Common myeloid progenitor, CD34-positive (primary cell): ENCODE measurements around the gene SH2B3.
"Not testable (repeated sequence)": the region's sequence is repeated elsewhere in the genome, so short reads cannot be mapped to it uniquely, and the experiment has no call there.

Experiments used
- CTCF ChIA-PET: fragments of 350-600 bp; sonication (Branson Sonifier 250); formaldehyde crosslinking; loops from one replicate; lab custom pipeline; 2021; ENCODE audit warnings: antibody characterized with exemption; lab: Charles Lee
- POLR2A ChIA-PET: fragments of 350-600 bp; sonication (Branson Sonifier 250); formaldehyde crosslinking; loops from one replicate; lab custom pipeline; 2021; ENCODE audit warnings: antibody characterized with exemption; lab: Charles Lee
- DNase-seq, 3 donors: peaks; one replicate each; pipeline versions ENCODE4 v3.0.0 to v3.0.0-alpha.2; 2013
- H3K27ac ChIP-seq, 2 experiments: 1 replicate in 1 of 2; 2 replicates in 1 of 2; pipeline ENCODE4 v1.7.0; 2013; ENCODE audit warnings: inconsistent platforms in 2 of 2, low read length in 2 of 2, mild to moderate bottlenecking in 2 of 2, low read depth in 1 of 2, moderate library complexity in 1 of 2; ENCODE audit not compliant: severe bottlenecking in 2 of 2, insufficient read depth in 1 of 2, poor library complexity in 1 of 2
- H3K27me3 ChIP-seq, 5 experiments: replicated peaks in 2 of 5; 1 replicate in 3 of 5; 2 replicates in 2 of 5; pipeline versions ENCODE4 v1.6.1 to v1.7.0; 2013; ENCODE audit warnings: low read length in 4 of 5, mild to moderate bottlenecking in 2 of 5, moderate library complexity in 2 of 5, inconsistent platforms in 1 of 5; ENCODE audit not compliant: insufficient read depth in 5 of 5, control insufficient read depth in 4 of 5
- H3K36me3 ChIP-seq, 4 experiments: 1 replicate in 2 of 4; 2 replicates in 2 of 4; pipeline versions ENCODE4 v1.6.1 to v1.7.0; 2013; ENCODE audit warnings: low read length in 3 of 4, control low read depth in 1 of 4, mild to moderate bottlenecking in 1 of 4; ENCODE audit not compliant: control insufficient read depth in 4 of 4, insufficient read depth in 4 of 4
- H3K4me1 ChIP-seq, 4 experiments: 1 replicate in 3 of 4; 2 replicates in 1 of 4; pipeline versions ENCODE4 v1.6.1 to v1.7.1; 2013; ENCODE audit warnings: low read length in 3 of 4, mild to moderate bottlenecking in 3 of 4, control low read depth in 1 of 4, inconsistent platforms in 1 of 4, moderate library complexity in 1 of 4; ENCODE audit not compliant: control insufficient read depth in 4 of 4, insufficient read depth in 4 of 4; ENCODE audit errors: control extremely low read depth in 1 of 4
- H3K4me3 ChIP-seq, 7 experiments: 1 replicate in 4 of 7; 2 replicates in 3 of 7; pipeline versions ENCODE4 v1.5.1 to v1.7.0; 2013; ENCODE audit warnings: mild to moderate bottlenecking in 7 of 7, low read length in 6 of 7, moderate library complexity in 6 of 7, inconsistent platforms in 2 of 7, low read depth in 2 of 7, control low read depth in 1 of 7; ENCODE audit not compliant: insufficient read depth in 4 of 7, control insufficient read depth in 1 of 7; ENCODE audit errors: extremely low read depth in 1 of 7
- H3K9me3 ChIP-seq, 5 experiments: 1 replicate in 4 of 5; 2 replicates in 1 of 5; pipeline versions ENCODE4 v1.6.1 to v1.7.1; 2013; ENCODE audit warnings: low read length in 4 of 5, mild to moderate bottlenecking in 2 of 5, inconsistent platforms in 1 of 5, low read depth in 1 of 5, moderate library complexity in 1 of 5; ENCODE audit not compliant: control insufficient read depth in 4 of 5, insufficient read depth in 2 of 5; ENCODE audit errors: control extremely low read depth in 1 of 5
- WGBS: methylation state at CpG from one replicate; pipeline ENCODE4 v1.1.5; 2013; ENCODE audit not compliant: insufficient coverage; 5-methylcytosine and 5-hydroxymethylcytosine counted together

Gene SH2B3

DNA sequence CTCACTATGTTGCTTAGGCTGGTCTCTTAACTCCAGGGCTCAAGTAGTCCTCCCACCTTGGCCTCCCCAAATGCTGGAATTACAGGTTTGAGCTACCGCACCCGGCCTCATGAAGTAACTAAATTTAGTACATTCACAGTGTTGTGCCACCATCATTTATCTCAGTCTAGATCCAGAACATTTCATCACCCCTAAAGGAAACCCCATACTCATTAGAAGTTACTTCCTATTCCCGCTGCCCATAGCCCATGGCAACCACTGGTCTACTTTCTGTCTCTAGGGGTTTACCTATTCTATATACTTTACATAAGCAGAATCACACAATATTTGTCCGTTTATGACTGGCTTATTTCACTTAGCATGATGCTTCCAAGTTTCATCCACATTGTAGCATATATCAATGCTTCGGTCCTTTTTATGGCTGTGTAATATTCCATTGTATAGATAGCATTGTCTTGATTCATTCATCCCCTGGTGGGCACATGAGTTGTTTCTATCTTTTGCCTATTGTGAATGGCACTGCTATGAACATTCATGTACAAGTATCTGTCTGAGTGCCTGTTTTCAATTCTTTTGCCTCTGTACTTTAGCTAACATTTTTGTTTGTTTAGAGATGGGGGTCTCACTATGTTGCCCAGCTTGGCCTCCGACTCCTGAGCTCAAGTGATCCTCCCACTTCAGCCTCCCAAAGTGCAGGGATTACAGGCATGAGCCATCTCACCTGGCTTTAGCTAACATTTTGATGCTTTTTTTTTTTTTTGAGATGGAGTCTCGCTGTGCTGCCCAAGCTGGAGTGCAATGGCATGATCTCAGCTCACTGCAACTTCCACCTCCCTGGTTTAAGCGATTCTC is 10.2 kb upstream of the SH2B3 start:
- ChIA-PET POLR2A (interaction anchor here (1.8 to 1.9 kb wide), 2 partner anchors 14 to 56 kb away, joined by 6 to 12 read pairs; no protein-coding TSS in a partner anchor), CTCF (interaction anchor here (1.0 to 27.3 kb wide), 21 partner anchors 9 to 278 kb away, joined by 3 to 820 read pairs (median 12); partner anchors contain the start of gene PHETA1)
- 63% methylated on average over 4 of the region's 8 CpGs for WGBS

DNA sequence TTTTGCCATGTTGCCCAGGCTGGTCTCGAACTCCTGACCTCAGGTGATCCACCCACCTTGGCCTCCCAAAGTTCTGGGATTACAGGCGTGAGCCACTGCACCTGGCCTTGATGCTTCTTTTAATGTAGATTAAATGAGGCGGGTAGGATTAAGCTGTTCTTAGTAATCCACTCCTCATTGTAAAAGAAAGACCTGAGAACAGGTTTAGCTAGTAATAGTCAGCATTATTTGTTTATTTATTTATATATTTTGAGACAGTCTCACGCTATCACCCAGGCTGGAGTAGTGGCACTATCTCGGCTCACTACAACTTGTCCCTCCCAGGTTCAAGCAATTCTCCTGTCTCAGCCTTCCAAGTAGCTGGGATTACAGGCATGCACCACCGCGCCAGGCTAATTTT is 9.5 kb upstream of the SH2B3 start:
- not testable (repeated sequence) for DNase-seq, H3K27me3 ChIP-seq, H3K9me3 ChIP-seq, H3K36me3 ChIP-seq
- H3K4me3 ChIP-seq, result peak overlapping the region in 2 of 7 experiments; percentile 53 to 58
- CTCF ChIA-PET, result interaction anchor here (0.7 to 27.3 kb wide), 29 partner anchors 8 to 277 kb away, joined by 3 to 820 read pairs (median 10); partner anchors contain the start of gene PHETA1
- H3K4me1 ChIP-seq, result peaks cover 2 to 42% (median 31%) of the 10 kb centered on the region in 4 experiments
- POLR2A ChIA-PET, result interaction anchor here (1.8 to 1.9 kb wide), 2 partner anchors 14 to 56 kb away, joined by 6 to 12 read pairs; no protein-coding TSS in a partner anchor
- H3K27ac ChIP-seq, result peak overlapping the region in 1 of 2 experiments; percentile 34
- 89% methylated on average over 5 of the region's 7 CpGs for WGBS

More for the DNA sequence above, 10.2 kb upstream of the SH2B3 start:
- Histone ChIP-seq H3K36me3 (no peaks in the 10 kb centered on the region), H3K4me3 (no peak overlapping the region), H3K27ac (no peak overlapping the region), H3K27me3 (no peaks in the 10 kb centered on the region), H3K4me1 (peaks cover 2 to 42% (median 31%) of the 10 kb centered on the region in 4 experiments), H3K9me3 (no peaks in the 10 kb centered on the region)
- no peak for DNase-seq

DNA sequence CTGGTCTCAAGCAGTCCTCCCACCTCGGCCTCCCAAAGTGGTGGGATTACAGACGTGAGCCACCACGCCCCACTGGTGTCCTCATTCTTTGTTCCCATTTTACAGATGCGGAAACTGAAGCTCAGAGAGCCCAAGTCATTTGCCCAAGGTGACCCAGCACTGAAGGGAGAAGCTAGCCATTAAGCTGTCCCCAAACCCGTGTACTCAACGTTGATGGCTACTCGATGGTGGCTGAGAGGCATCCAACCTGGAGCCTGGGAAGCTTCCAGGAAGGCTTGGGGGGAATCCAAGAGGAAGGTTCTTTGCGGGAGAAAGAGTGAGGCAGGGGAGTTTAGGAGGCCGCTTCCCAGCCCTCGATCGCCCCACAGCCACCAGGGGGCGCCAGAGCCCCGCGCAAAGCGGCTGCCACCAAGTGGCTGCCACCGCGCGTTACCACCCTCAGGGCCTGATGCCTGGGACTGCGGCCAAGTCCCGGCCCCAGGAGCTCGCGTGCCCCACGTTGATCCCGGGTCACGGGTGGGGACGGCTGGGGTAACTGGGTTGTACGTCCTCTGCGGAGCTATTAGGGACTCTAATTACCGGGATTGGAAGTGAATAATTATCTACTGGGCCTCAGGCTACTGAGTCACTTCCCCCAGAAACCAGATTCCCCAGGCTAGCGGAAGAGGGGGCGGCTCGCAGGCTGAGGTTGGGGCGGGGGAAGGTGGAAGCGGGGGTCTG is 8.8 kb upstream of the SH2B3 start:
- ChIA-PET CTCF (interaction anchor here (0.7 to 27.3 kb wide), 33 partner anchors 8 to 277 kb away, joined by 3 to 820 read pairs (median 8); partner anchors contain the start of gene PHETA1), POLR2A (interaction anchor here (0.6 to 1.9 kb wide), 8 partner anchors 13 to 55 kb away, joined by 3 to 12 read pairs (median 4); no protein-coding TSS in a partner anchor)
- H3K36me3 ChIP-seq, result no peaks in the 10 kb centered on the region
- peak; percentile 90 to 94 (median 93) for DNase-seq
- peak overlapping the region in 1 of 2 experiments; percentile 34 for H3K27ac ChIP-seq
- H3K4me1 ChIP-seq, result peaks cover 2 to 42% (median 31%) of the 10 kb centered on the region in 4 experiments
- no peaks in the 10 kb centered on the region for H3K9me3 ChIP-seq
- no peaks in the 10 kb centered on the region for H3K27me3 ChIP-seq
- peak overlapping the region in 6 of 7 experiments; percentile 26 to 67 (median 48) for H3K4me3 ChIP-seq
- WGBS, result 11% methylated on average over 23 of the region's 34 CpGs

DNA sequence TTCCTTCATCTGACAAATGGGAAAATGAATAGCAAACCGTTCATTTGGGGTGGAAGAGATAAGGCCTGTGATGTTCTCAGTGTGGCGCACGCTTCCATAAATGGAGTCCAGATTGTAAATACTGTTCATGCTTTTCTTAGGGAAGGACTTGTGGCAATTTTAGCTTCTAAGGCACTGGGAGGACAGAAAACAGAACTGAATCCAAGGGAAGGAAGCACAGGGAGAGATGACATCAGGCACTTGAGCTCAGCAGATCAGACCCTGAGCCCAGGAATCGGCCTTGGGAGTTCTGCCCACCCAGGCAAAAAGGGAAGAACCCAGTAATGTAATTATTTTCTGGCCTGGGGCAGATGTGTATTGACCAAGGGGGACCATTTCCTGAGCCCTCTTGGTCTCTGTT is 7.2 kb upstream of the SH2B3 start:
- CTCF ChIA-PET, result interaction anchor here (0.8 to 27.3 kb wide), 9 partner anchors 10 to 277 kb away, joined by 3 to 820 read pairs (median 4); no protein-coding TSS in a partner anchor
- 53% methylated on average over 2 of the region's 4 CpGs for WGBS
- no peak for DNase-seq

DNA sequence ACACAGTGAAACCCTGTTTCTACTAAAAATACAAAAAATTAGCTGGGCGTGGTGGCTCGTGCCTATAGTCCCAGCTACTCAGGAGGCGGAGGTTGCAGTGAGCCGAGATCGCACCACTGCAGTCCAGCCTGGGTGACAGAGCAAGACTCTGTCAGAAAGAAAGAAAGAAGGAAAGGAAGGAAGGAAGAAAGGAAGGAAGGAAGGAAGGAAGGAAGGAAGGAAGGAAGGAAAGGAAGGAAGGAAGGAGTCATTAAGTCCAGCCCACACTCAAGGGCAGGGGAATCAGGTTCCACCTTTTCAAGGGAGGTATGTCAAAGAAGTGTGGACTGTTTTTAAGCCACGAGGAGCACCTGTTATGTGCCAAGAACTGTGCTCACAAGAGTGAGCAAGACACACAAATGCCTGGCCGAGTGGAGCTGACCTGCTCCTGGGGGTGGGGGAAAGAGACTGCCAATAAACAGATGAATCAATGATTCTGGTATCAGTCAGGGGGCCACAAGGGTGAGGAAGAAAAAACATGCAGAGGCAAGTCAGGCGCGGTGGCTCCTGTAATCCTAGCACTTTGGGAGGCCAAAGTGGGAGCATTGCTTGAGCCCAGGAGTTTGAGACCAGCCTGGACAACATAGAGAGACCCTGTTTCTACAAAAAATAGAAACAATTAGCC is 5.8 kb upstream of the SH2B3 start:
- H3K27ac ChIP-seq, H3K36me3 ChIP-seq, H3K4me3 ChIP-seq, H3K27me3 ChIP-seq, H3K9me3 ChIP-seq, DNase-seq, POLR2A ChIA-PET: not testable (repeated sequence)
- H3K4me1 ChIP-seq, result peaks cover 8 to 52% (median 41%) of the 10 kb centered on the region in 4 experiments
- CTCF ChIA-PET, result interaction anchor here (1.1 to 27.3 kb wide), 4 partner anchors 25 to 80 kb away, joined by 3 to 820 read pairs (median 12); no protein-coding TSS in a partner anchor
- WGBS, result 94% methylated on average over 9 of the region's 9 CpGs

More for the DNA sequence above, 7.2 kb upstream of the SH2B3 start:
- Histone ChIP-seq H3K27me3 (no peaks in the 10 kb centered on the region), H3K4me3 (no peak overlapping the region), H3K9me3 (no peaks in the 10 kb centered on the region), H3K27ac (no peak overlapping the region), H3K4me1 (peaks cover 2 to 50% (median 39%) of the 10 kb centered on the region in 4 experiments), H3K36me3 (no peaks in the 10 kb centered on the region)
- POLR2A ChIA-PET, result interaction anchor here (0.6 to 1.4 kb wide), 3 partner anchors 39 to 95 kb away, joined by 3 read pairs; no protein-coding TSS in a partner anchor

DNA sequence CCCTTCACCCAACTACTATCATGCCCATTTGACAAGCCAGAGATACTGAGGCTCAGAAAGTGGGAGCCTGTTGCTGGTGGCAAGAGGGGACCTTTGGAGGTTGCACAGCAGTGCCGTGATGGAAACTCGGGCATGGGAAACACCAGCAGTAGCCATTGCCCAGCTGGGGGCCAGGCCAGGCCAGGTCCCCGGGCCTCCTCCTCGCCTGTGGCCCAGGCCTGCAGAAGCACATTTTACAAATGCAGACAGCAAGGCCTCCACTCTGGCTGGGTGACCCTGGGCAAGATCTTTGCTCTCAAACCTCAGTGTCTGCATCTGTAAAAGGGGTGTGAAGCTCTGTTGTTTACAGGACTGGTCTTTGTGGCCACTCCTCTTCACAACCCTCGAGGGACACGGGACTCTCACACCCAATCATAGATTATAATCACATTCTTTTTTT is 4.5 kb upstream of the SH2B3 start:
- POLR2A ChIA-PET, result no interaction called here
- DNase-seq, result no peak
- Histone ChIP-seq H3K9me3 (no peaks in the 10 kb centered on the region), H3K27ac (no peak overlapping the region), H3K36me3 (no peaks in the 10 kb centered on the region), H3K4me1 (peaks cover 8 to 55% (median 43%) of the 10 kb centered on the region in 4 experiments), H3K27me3 (no peaks in the 10 kb centered on the region), H3K4me3 (no peak overlapping the region)
- CTCF ChIA-PET, result interaction anchor here (0.6 to 27.3 kb wide), 4 partner anchors 9 to 63 kb away, joined by 3 to 820 read pairs (median 4); no protein-coding TSS in a partner anchor
- WGBS, result 92% methylated on average over 3 of the region's 6 CpGs
